Loucy (cell line): Measurements from ENCODE around the gene LLGL2.

Experiments
- H2AFZ ChIP-seq: fragments of 200-600 bp; sonication (generic); 2 replicates; pipeline ENCODE4 v1.6.0; 2016; ENCODE audit warnings: antibody characterized with exemption, mild to moderate bottlenecking, low read length, moderate library complexity
- H3F3A ChIP-seq: fragments of 200-600 bp; 2 replicates; pipeline ENCODE4 v1.6.0; 2016; ENCODE audit warnings: antibody characterized with exemption, low read depth, mild to moderate bottlenecking
- H3K27me3 ChIP-seq: fragments of 200-600 bp; sonication (generic); 2 replicates; pipeline ENCODE4 v1.6.1; 2014; ENCODE audit warnings: low read length, mild to moderate bottlenecking; ENCODE audit not compliant: insufficient read depth, poor library complexity, severe bottlenecking
- H3K36me3 ChIP-seq: fragments of 200-600 bp; sonication (generic); 2 replicates; pipeline ENCODE4 v1.6.1; 2016; ENCODE audit warnings: low read length; ENCODE audit not compliant: insufficient read depth
- H3K4me1 ChIP-seq: fragments of 200-600 bp; sonication (generic); 2 replicates; pipeline ENCODE4 v1.5.1; 2014; ENCODE audit warnings: low read length, mild to moderate bottlenecking; ENCODE audit not compliant: insufficient read depth, poor library complexity, severe bottlenecking
- H3K4me2 ChIP-seq: fragments of 200-600 bp; sonication (generic); 2 replicates; pipeline ENCODE4 v1.6.0; 2014; ENCODE audit warnings: antibody characterized with exemption, low read length, low read depth, mild to moderate bottlenecking; ENCODE audit not compliant: poor library complexity, severe bottlenecking
- H3K4me3 ChIP-seq: fragments of 200-600 bp; sonication (generic); 2 replicates; pipeline ENCODE4 v1.5.1; 2014; ENCODE audit warnings: low read length, mild to moderate bottlenecking, mixed read lengths; ENCODE audit not compliant: poor library complexity, severe bottlenecking
- H3K79me2 ChIP-seq: fragments of 200-600 bp; sonication (generic); 2 replicates; pipeline ENCODE4 v1.6.1; 2014; ENCODE audit warnings: low read length; ENCODE audit not compliant: insufficient read depth
- H3K9ac ChIP-seq: fragments of 200-600 bp; sonication (generic); 2 replicates; pipeline ENCODE4 v1.6.0; 2014; ENCODE audit warnings: mild to moderate bottlenecking, low read depth, low read length, moderate library complexity; ENCODE audit not compliant: poor library complexity, severe bottlenecking
- H3K9me2 ChIP-seq: fragments of 200-600 bp; sonication (generic); replicated peaks from 2 replicates; pipeline ENCODE4 v1.6.1; 2016; ENCODE audit warnings: low read depth, low read length, mixed read lengths
- H3K9me3 ChIP-seq: fragments of 200-600 bp; sonication (generic); 2 replicates; pipeline ENCODE4 v1.6.1; 2014; ENCODE audit warnings: mild to moderate bottlenecking, antibody characterized with exemption, low read length, low read depth; ENCODE audit not compliant: insufficient read depth
- H4K20me1 ChIP-seq: fragments of 200-600 bp; sonication (generic); 2 replicates; pipeline ENCODE4 v1.6.0; 2014; ENCODE audit warnings: antibody characterized with exemption, low read length, mild to moderate bottlenecking; ENCODE audit not compliant: insufficient read depth, poor library complexity, severe bottlenecking
- EZH2phosphoT487 ChIP-seq: fragments of 200-600 bp; IDR thresholded peaks from 2 replicates; pipeline ENCODE4 v1.6.1; 2018; ENCODE audit warnings: antibody characterized with exemption, mild to moderate bottlenecking, moderate library complexity, borderline replicate concordance
- TF ChIP-seq, protein P1 (sequence below): fragments of 200-600 bp; sonication (generic); conservative IDR thresholded peaks from 2 replicates; pipeline ENCODE4 v1.5.1; 2014; ENCODE audit warnings: mild to moderate bottlenecking, antibody characterized with exemption, low read length

Gene LLGL2

DNA sequence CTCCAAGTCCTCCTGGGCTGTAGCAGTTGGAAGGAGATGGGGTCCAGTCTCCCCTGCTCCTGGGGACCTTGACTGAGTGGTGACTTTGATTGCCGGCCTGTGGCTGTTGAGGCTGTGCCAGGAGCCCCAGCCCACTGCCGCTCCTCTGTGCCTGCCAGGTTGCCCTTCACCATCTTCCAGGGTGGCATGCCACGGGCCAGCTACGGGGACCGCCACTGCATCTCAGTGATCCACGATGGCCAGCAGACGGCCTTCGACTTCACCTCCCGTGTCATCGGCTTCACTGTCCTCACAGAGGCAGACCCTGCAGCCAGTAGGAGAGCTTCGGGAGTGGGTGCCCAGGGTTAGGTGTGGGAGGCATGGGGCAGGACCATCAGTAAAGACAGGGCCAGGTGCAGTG, 38.7 kb downstream of the LLGL2 start:
- no peak for TF ChIP-seq EZH2phosphoT487
- no peak overlapping the region for H3K4me3 ChIP-seq
- no peaks in the 10 kb centered on the region for H3K4me1 ChIP-seq
- no peak overlapping the region for H3K4me2 ChIP-seq
- no peaks in the 10 kb centered on the region for H3K9me2 ChIP-seq
- H3K27me3 ChIP-seq: no peaks in the 10 kb centered on the region
- no peaks in the 10 kb centered on the region for H3K79me2 ChIP-seq
- no peak overlapping the region for H2AFZ ChIP-seq
- H4K20me1 ChIP-seq: no peaks in the 10 kb centered on the region
- H3K36me3 ChIP-seq: no peaks in the 10 kb centered on the region
- H3K9ac ChIP-seq: no peak overlapping the region
- H3F3A ChIP-seq: no peaks in the 10 kb centered on the region
- H3K9me3 ChIP-seq: no peaks in the 10 kb centered on the region

DNA sequence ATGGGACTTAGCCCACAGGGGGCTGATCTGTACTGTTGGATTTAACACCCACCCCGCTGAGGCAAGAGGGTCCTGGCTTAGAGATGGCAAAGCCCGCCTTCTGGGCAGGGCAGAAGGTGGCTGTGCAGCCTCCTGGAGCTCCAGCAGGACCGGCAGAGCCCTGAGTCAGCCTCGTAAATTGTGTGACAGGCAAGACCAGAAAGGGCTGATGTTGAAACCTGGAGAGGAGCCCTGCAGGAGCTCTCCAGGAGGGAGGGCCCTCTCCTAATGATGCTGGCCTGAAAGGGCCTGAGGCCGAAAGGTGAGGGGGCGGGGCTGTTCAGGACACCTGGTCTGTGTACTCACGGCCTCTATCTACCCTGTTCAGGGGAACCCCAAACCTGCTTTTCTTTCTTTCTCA, 39.6 kb downstream of the LLGL2 start:
- no peak overlapping the region for H3K9ac ChIP-seq
- no peaks in the 10 kb centered on the region for H3K4me1 ChIP-seq
- H3K9me2 ChIP-seq: no peaks in the 10 kb centered on the region
- H3K36me3 ChIP-seq: no peaks in the 10 kb centered on the region
- no peaks in the 10 kb centered on the region for H3F3A ChIP-seq
- TF ChIP-seq, protein P1, sequence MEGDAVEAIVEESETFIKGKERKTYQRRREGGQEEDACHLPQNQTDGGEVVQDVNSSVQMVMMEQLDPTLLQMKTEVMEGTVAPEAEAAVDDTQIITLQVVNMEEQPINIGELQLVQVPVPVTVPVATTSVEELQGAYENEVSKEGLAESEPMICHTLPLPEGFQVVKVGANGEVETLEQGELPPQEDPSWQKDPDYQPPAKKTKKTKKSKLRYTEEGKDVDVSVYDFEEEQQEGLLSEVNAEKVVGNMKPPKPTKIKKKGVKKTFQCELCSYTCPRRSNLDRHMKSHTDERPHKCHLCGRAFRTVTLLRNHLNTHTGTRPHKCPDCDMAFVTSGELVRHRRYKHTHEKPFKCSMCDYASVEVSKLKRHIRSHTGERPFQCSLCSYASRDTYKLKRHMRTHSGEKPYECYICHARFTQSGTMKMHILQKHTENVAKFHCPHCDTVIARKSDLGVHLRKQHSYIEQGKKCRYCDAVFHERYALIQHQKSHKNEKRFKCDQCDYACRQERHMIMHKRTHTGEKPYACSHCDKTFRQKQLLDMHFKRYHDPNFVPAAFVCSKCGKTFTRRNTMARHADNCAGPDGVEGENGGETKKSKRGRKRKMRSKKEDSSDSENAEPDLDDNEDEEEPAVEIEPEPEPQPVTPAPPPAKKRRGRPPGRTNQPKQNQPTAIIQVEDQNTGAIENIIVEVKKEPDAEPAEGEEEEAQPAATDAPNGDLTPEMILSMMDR: no peak
- TF ChIP-seq EZH2phosphoT487: no peak
- no peaks in the 10 kb centered on the region for H3K79me2 ChIP-seq
- no peaks in the 10 kb centered on the region for H3K27me3 ChIP-seq
- H3K9me3 ChIP-seq: no peaks in the 10 kb centered on the region
- no peak overlapping the region for H2AFZ ChIP-seq
- H3K4me2 ChIP-seq: no peak overlapping the region
- H4K20me1 ChIP-seq: no peaks in the 10 kb centered on the region
- no peak overlapping the region for H3K4me3 ChIP-seq

DNA sequence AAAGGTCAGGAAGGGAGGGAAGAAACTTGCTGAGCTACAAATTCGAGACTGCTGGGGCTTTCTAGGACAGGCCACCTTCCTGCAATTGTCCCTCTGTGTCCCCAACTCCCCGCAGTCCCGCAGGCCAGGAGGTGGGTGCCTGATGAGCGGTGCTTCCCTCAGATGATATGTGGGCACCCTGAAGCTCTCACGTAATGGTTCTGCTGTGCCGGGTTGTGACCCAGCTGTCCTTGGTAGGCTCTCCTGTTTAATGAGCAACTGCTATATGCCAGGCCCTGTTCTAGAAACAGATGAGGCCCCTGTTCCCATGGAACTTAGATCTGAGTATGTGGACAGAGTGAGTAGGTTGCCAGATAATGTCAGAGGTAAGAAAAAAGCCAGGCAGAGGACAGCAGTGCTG, 40.1 kb downstream of the LLGL2 start:
- Histone ChIP-seq H3K79me2 (no peaks in the 10 kb centered on the region), H3K9ac (no peak overlapping the region), H3K9me2 (no peaks in the 10 kb centered on the region), H3K4me2 (no peak overlapping the region), H4K20me1 (no peaks in the 10 kb centered on the region), H3F3A (no peaks in the 10 kb centered on the region), H3K4me3 (no peak overlapping the region), H3K36me3 (no peaks in the 10 kb centered on the region), H2AFZ (no peak overlapping the region), H3K4me1 (peaks cover 5% of the 10 kb centered on the region), H3K27me3 (no peaks in the 10 kb centered on the region), H3K9me3 (no peaks in the 10 kb centered on the region)
- TF ChIP-seq EZH2phosphoT487: no peak
- TF ChIP-seq, protein P1: no peak

DNA sequence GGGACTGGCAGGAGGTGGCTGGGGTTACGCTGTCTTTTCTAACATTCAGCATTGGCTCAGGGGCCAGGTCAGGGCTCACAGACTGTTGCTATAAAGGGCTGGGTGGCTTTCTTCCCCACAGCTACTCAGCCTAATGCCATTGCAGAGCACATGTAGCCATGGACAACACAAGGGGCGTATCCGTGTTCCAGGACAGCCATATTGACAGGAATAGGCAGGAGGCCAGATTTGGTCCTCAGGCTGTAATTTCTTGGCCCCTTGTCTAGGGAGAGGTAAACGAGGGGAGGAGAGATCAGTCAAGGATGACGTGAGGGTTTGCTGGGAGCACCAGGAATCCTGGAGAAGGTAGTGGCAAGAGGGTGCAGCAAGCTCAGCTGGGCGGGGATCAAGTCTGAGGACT, 40.9 kb downstream of the LLGL2 start:
- Histone ChIP-seq H2AFZ (no peak overlapping the region), H3K4me3 (no peak overlapping the region), H3K4me2 (no peak overlapping the region), H3K9me2 (no peaks in the 10 kb centered on the region), H3K36me3 (no peaks in the 10 kb centered on the region), H3K79me2 (no peaks in the 10 kb centered on the region), H3K27me3 (no peaks in the 10 kb centered on the region), H3K9ac (no peak overlapping the region), H4K20me1 (no peaks in the 10 kb centered on the region), H3F3A (no peaks in the 10 kb centered on the region), H3K9me3 (no peaks in the 10 kb centered on the region), H3K4me1 (peaks cover 13% of the 10 kb centered on the region)
- no peak for TF ChIP-seq EZH2phosphoT487
- TF ChIP-seq, protein P1: no peak
